Measurements from ENCODE around the gene CDKN2C. TPM values are rescaled to one million over a fixed set of nuclear protein-coding genes. Genes with fewer than 3 reads are reported as not detected.

CDKN2C gene
- total RNA-seq, 1 experiment from 2014 or later = not detected

GRCh38 chr1:50959303-50959912, 10.6 kb upstream of the CDKN2C start:
- TF ChIP-seq E2F5 (CRISPR knock-in tag; IDR thresholded peaks at IDR 0.05) = no peak
- no peak for TF ChIP-seq NR2C2 (CRISPR knock-in tag; IDR thresholded peaks at IDR 0.05)
- TF ChIP-seq USF1 (CRISPR knock-in tag; IDR thresholded peaks at IDR 0.05) = no peak
- no peak for TF ChIP-seq ZNF263 (CRISPR knock-in tag; IDR thresholded peaks at IDR 0.05; ENCODE audit: low read depth)
- TF ChIP-seq TP53 (CRISPR knock-in tag; IDR thresholded peaks at IDR 0.05) = no peak
- no peak for TF ChIP-seq NR3C1 (CRISPR knock-in tag; conservative IDR thresholded peaks at IDR 0.05; ENCODE audit: low read depth)
- TF ChIP-seq SMAD3 (CRISPR knock-in tag; IDR thresholded peaks at IDR 0.05; ENCODE audit: borderline replicate concordance) = no peak
- no peak for TF ChIP-seq JAZF1 (CRISPR knock-in tag; IDR thresholded peaks at IDR 0.05)
- TF ChIP-seq EMX1 (CRISPR knock-in tag; IDR thresholded peaks at IDR 0.05) = no peak
- no peak for TF ChIP-seq HMGXB4 (CRISPR knock-in tag; IDR thresholded peaks at IDR 0.05)
- peaks cover 14% of the 10 kb centered on the region for H3K4me1 Mint-ChIP-seq
- peak overlapping the region; percentile 64 for H3K27ac Mint-ChIP-seq
- ChIA-PET POLR2A (no interaction called here), CTCF (no interaction called here)
- H3K36me3 Mint-ChIP-seq = no peaks in the 10 kb centered on the region
- no peaks in the 10 kb centered on the region for H3K9me3 Mint-ChIP-seq
- peaks cover 13% of the 10 kb centered on the region for H3K27me3 Mint-ChIP-seq (ENCODE audit: low read depth)
- DNase-seq (ENCODE audit: low spot score) (no peak), ATAC-seq (peak; percentile 15; the same call in 1 of the 2 replicates)
- peak overlapping the region; percentile 87 for H3K4me3 Mint-ChIP-seq

- ChIA-PET POLR2A (interaction anchor here (0.6 to 0.8 kb wide), 2 partner anchors 9 to 17 kb away, joined by 3 to 7 read pairs; no protein-coding TSS in a partner anchor), CTCF (interaction anchor here (0.6 to 1.7 kb wide), 7 partner anchors 9 to 276 kb away, joined by 3 to 11 read pairs (median 4); partner anchors contain the start of genes CDKN2C and RNF11)
- Mint-ChIP-seq H3K9me3 (no peaks in the 10 kb centered on the region), H3K4me1 (peaks cover 14% of the 10 kb centered on the region), H3K36me3 (no peaks in the 10 kb centered on the region), H3K27ac (peak within 1 kb of the TSS; percentile 95), H3K27me3 (ENCODE audit: low read depth) (peaks cover 20% of the 10 kb centered on the region), H3K4me3 (peak within 1 kb of the TSS; percentile 87)
- peak; percentile 93 for ATAC-seq
- peak; percentile 98 for DNase-seq (ENCODE audit: low spot score)
- peak; percentile 80; the same call in 1 of the 2 replicates for TF ChIP-seq FOXP1 (CRISPR knock-in tag; IDR thresholded peaks at IDR 0.05; ENCODE audit: borderline replicate concordance)
- peak; percentile 94 for TF ChIP-seq ETV6 (CRISPR knock-in tag; IDR thresholded peaks at IDR 0.05)
- no peak for TF ChIP-seq OVOL2 (CRISPR knock-in tag; IDR thresholded peaks at IDR 0.05; ENCODE audit: borderline replicate concordance)
- TF ChIP-seq ARID4B (CRISPR knock-in tag; IDR thresholded peaks at IDR 0.05; ENCODE audit: borderline replicate concordance) = peak; percentile 92; the same call in 1 of the 2 replicates
- TF ChIP-seq ATF3 (CRISPR knock-in tag; conservative IDR thresholded peaks at IDR 0.05) = no peak
- TF ChIP-seq ERG (CRISPR knock-in tag; IDR thresholded peaks at IDR 0.05) = no peak
- no peak for TF ChIP-seq KAT7 (CRISPR knock-in tag; IDR thresholded peaks at IDR 0.05; ENCODE audit: borderline replicate concordance)
- TF ChIP-seq CREB1 (CRISPR knock-in tag; IDR thresholded peaks at IDR 0.05) = peak; percentile 75; the same call in 1 of the 2 replicates
- TF ChIP-seq TEAD1 (CRISPR knock-in tag; IDR thresholded peaks at IDR 0.05) = peak; percentile 67; the same call in 1 of the 2 replicates
- no peak for TF ChIP-seq TEAD4 (CRISPR knock-in tag; IDR thresholded peaks at IDR 0.05)
- no peak for TF ChIP-seq ZNF423 (CRISPR knock-in tag; IDR thresholded peaks at IDR 0.05)
- TF ChIP-seq E2F4 (CRISPR knock-in tag; IDR thresholded peaks at IDR 0.05; ENCODE audit: borderline replicate concordance, low read depth) = no peak
- TF ChIP-seq NR2C2 (CRISPR knock-in tag; IDR thresholded peaks at IDR 0.05) = no peak
Measured at GRCh38 chr1:50959913-50960844, 9.9 kb upstream of the CDKN2C start, which contains the start of gene FAF1. TSS of gene FAF1 (minus strand) at chr1:50960267. CDS start at chr1:50959811, 456 bp downstream.
